SK-N-SH treated with all-trans-retinoic acid at 6 μM for 48 hours (cell line): ENCODE data around the gene CCDC69.

Source experiments
- ATAC-seq: fragments of 200-7000 bp; cut with Tn5 transposase; 3 replicates; pipeline ENCODE4 v1.9.1; 2020; ENCODE audit warnings: mild to moderate bottlenecking, moderate library complexity
- ARNTL ChIP-seq: fragments of 450-650 bp; formaldehyde crosslinking; IDR thresholded peaks from 2 replicates; pipeline ENCODE4 v1.5.0; 2020; ENCODE audit warnings: low read depth, mild to moderate bottlenecking, moderate library complexity, borderline replicate concordance
- BACH2 ChIP-seq: fragments of 250-450 bp; sonication (Bioruptor Pico); IDR thresholded peaks from 2 replicates; pipeline ENCODE4 v1.9.0; 2021; ENCODE audit warnings: mild to moderate bottlenecking, borderline replicate concordance
- CREB5 ChIP-seq: fragments of 250-450 bp; sonication (Bioruptor Pico); IDR thresholded peaks from 2 replicates; pipeline ENCODE4 v1.5.1; 2020; ENCODE audit warnings: low read depth, mild to moderate bottlenecking, moderate library complexity
- CSDC2 ChIP-seq: fragments of 250-450 bp; sonication (Bioruptor Pico); IDR thresholded peaks from 2 replicates; pipeline ENCODE4 v1.5.0; 2020; ENCODE audit warnings: mild to moderate bottlenecking, moderate library complexity
- ESRRG ChIP-seq: fragments of 250-450 bp; sonication (Bioruptor Pico); IDR thresholded peaks from 2 replicates; pipeline ENCODE4 v1.6.1; 2021; ENCODE audit warnings: mild to moderate bottlenecking
- GLIS3 ChIP-seq: fragments of 250-450 bp; sonication (Bioruptor Pico); IDR thresholded peaks from 2 replicates; pipeline ENCODE4 v1.5.0; 2020; ENCODE audit warnings: mild to moderate bottlenecking, moderate library complexity
- ISL1 ChIP-seq: fragments of 250-450 bp; sonication (Bioruptor Pico); IDR thresholded peaks from 2 replicates; pipeline ENCODE4 v2.1.2; 2022; ENCODE audit warnings: mild to moderate bottlenecking, moderate library complexity
- OSR1 ChIP-seq: fragments of 250-450 bp; sonication (Bioruptor Pico); IDR thresholded peaks from 2 replicates; pipeline ENCODE4 v1.8.0; 2022; ENCODE audit warnings: moderate library complexity, mild to moderate bottlenecking, inconsistent platforms
- POU6F1 ChIP-seq: fragments of 250-450 bp; sonication (Bioruptor Pico); IDR thresholded peaks from 2 replicates; pipeline ENCODE4 v1.8.0; 2021; ENCODE audit warnings: low read depth, mild to moderate bottlenecking, moderate library complexity, borderline replicate concordance
- PPARA ChIP-seq: fragments of 250-450 bp; sonication (Bioruptor Pico); IDR thresholded peaks from 2 replicates; pipeline ENCODE4 v1.5.0; 2020; ENCODE audit warnings: mild to moderate bottlenecking, borderline replicate concordance
- RARB ChIP-seq: fragments of 250-450 bp; sonication (Bioruptor Pico); IDR thresholded peaks from 2 replicates; pipeline ENCODE4 v1.8.0; 2021; ENCODE audit warnings: mild to moderate bottlenecking, moderate library complexity
- SNAI2 ChIP-seq: fragments of 250-450 bp; sonication (Bioruptor Pico); IDR thresholded peaks from 2 replicates; pipeline ENCODE4 v1.5.0; 2020; ENCODE audit warnings: mild to moderate bottlenecking, moderate library complexity
- TCF4 ChIP-seq: fragments of 250-450 bp; sonication (Bioruptor Pico); IDR thresholded peaks from 2 replicates; pipeline ENCODE4 v1.8.0; 2021; ENCODE audit warnings: mild to moderate bottlenecking, moderate library complexity, borderline replicate concordance
- TOX ChIP-seq: fragments of 250-450 bp; sonication (Bioruptor Pico); IDR thresholded peaks from 2 replicates; pipeline ENCODE4 v1.8.0; 2021; ENCODE audit warnings: mild to moderate bottlenecking, moderate library complexity, borderline replicate concordance
- TSHZ2 ChIP-seq: fragments of 250-450 bp; sonication (Bioruptor Pico); IDR thresholded peaks from 2 replicates; pipeline ENCODE4 v1.5.0; 2020; ENCODE audit warnings: mild to moderate bottlenecking, moderate library complexity
- ZC3H10 ChIP-seq: fragments of 250-450 bp; sonication (Bioruptor Pico); IDR thresholded peaks from 2 replicates; pipeline ENCODE4 v1.5.1; 2021; ENCODE audit warnings: mild to moderate bottlenecking, moderate library complexity
- ZFP3 ChIP-seq: fragments of 250-450 bp; sonication (Bioruptor Pico); IDR thresholded peaks from 2 replicates; pipeline ENCODE4 v1.5.0; 2020; ENCODE audit warnings: mild to moderate bottlenecking, moderate library complexity
- ZFP30 ChIP-seq: fragments of 450-650 bp; formaldehyde crosslinking; IDR thresholded peaks from 2 replicates; pipeline ENCODE4 v1.5.0; 2022; ENCODE audit warnings: mild to moderate bottlenecking, moderate library complexity
- ZNF565 ChIP-seq: fragments of 450-650 bp; formaldehyde crosslinking; conservative IDR thresholded peaks from 2 replicates; pipeline ENCODE4 v1.5.0; 2020; ENCODE audit warnings: low read depth, mild to moderate bottlenecking, moderate library complexity
- ZNF70 ChIP-seq: fragments of 450-650 bp; formaldehyde crosslinking; IDR thresholded peaks from 2 replicates; pipeline ENCODE4 v1.5.0; 2020; ENCODE audit warnings: mild to moderate bottlenecking, moderate library complexity
- ZNF8 ChIP-seq: fragments of 450-650 bp; formaldehyde crosslinking; IDR thresholded peaks from 2 replicates; pipeline ENCODE4 v1.5.0; 2020; ENCODE audit warnings: mild to moderate bottlenecking, moderate library complexity

Gene CCDC69

GRCh38 chr5:151155775-151156506, 68.0 kb downstream of the CCDC69 start:
- ATAC-seq: peak; percentile 48
- no peak for TF ChIP-seq ZC3H10
- no peak for TF ChIP-seq GLIS3 (CRISPR knock-in tag)
- no peak for TF ChIP-seq RARB
- no peak for TF ChIP-seq ZFP3 (CRISPR knock-in tag)
- no peak for TF ChIP-seq CSDC2 (CRISPR knock-in tag)
- no peak for TF ChIP-seq TCF4 (CRISPR knock-in tag)
- no peak for TF ChIP-seq ESRRG
- TF ChIP-seq ZFP30: no peak
- TF ChIP-seq ISL1: no peak
- no peak for TF ChIP-seq POU6F1 (CRISPR knock-in tag)
- TF ChIP-seq TOX (CRISPR knock-in tag): no peak
- no peak for TF ChIP-seq PPARA (CRISPR knock-in tag)
- no peak for TF ChIP-seq CREB5 (CRISPR knock-in tag)
- TF ChIP-seq ZNF565 (CRISPR knock-in tag): no peak
- no peak for TF ChIP-seq TSHZ2 (CRISPR knock-in tag)
- TF ChIP-seq ARNTL (CRISPR knock-in tag): no peak
- no peak for TF ChIP-seq SNAI2 (CRISPR knock-in tag)
- no peak for TF ChIP-seq BACH2 (CRISPR knock-in tag)

GRCh38 chr5:151154931-151155774, 68.7 kb downstream of the CCDC69 start:
- no peak for ATAC-seq
- no peak for TF ChIP-seq CREB5 (CRISPR knock-in tag)
- TF ChIP-seq OSR1 (CRISPR knock-in tag): no peak

GRCh38 chr5:151153766-151154272, 70.1 kb downstream of the CCDC69 start:
- no peak for TF ChIP-seq RARB
- no peak for TF ChIP-seq CREB5 (CRISPR knock-in tag)
- no peak for TF ChIP-seq ZNF70
- no peak for TF ChIP-seq GLIS3 (CRISPR knock-in tag)
- TF ChIP-seq ZNF8 (CRISPR knock-in tag): no peak
- TF ChIP-seq OSR1 (CRISPR knock-in tag): no peak
- TF ChIP-seq ZFP30: no peak
- no peak for TF ChIP-seq TSHZ2 (CRISPR knock-in tag)
- no peak for TF ChIP-seq PPARA (CRISPR knock-in tag)
- TF ChIP-seq TOX (CRISPR knock-in tag): no peak
- no peak for ATAC-seq
